ENCODE measurements around the gene KLF3.
A peak's percentile ranks its signal among the peaks of the same experiment; 100 is the strongest.
"Not testable (repeated sequence)": the region's sequence is repeated elsewhere in the genome, so short reads cannot be mapped to it uniquely, and the experiment has no call there.

Gene KLF3

DNA sequence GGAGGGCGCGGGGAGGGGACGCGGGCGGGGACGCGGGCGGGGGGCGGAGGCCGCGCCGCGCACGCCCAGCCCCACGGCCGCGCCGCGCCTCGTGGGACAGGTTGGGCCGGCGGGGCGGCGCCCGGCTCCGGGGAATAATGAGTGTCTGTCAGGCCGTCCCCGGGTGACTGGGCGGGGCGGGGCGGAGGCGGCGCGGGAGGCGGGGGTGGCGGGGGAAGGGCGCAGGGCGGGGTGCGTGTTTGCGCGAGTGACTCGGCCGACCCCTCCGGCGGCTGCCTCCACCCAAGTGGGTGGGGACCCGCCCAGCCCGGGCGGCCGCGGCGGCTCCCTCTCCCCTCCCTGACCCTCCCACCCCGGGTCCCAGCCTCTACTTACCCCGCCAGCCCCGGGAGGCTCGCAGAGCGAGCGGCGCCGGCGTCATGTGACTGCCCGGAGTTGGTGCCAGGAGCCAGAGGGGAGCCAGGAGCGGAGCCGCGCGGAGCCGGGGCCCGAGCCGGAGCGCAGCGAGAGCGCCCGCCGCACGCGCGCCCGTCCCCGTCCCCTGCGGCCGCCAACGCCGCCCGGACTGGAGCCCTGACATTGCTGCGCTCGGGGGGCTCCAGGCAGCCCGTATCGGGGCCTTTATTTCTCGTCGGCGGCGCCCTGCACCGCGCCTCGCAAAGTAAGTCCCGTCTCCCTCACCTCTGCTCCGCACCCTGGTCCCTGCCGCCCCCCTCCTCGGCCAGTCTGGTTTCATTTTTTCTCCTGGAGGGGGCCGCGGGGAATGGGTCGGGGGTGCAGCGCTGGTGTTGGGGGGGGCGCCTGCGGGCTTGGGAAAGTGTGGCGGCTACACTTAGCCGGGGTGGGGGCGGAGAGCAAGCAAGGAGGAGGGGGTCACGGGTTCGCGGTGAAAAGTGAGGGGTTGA, at the start of gene KLF3:
Gene KLF3 (plus strand): TSS at position 399 of the 905 bp plus-strand sequence. CDS start 16,427 bp downstream, outside the sequence.
- peak; percentile 95 for DNase-seq (ENCODE audit: low spot score)

DNA sequence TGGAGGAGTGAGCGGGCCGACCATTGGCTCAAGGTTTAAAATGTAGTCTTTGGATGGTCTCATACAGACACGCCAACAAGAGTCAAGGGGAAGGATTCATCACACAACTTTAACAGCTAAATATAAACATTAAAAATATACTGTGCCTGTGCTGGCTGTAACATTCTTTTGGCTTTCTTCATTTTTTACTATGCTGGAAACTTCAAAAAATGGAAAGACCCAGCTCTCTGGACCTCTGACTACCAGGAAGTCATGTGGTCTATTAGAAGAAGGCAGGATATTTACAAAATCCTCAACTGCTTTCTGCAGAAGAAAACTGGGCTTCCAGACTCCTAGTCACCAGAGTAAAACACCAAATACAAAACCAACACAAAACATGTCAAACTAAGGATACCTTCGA, 49.8 kb upstream of the KLF3 start:
- no peak for DNase-seq (ENCODE audit: low spot score)

GRCh38 chr4:38615847-38616246, 48.2 kb upstream of the KLF3 start:
- no peak for DNase-seq (ENCODE audit: low spot score)

DNA sequence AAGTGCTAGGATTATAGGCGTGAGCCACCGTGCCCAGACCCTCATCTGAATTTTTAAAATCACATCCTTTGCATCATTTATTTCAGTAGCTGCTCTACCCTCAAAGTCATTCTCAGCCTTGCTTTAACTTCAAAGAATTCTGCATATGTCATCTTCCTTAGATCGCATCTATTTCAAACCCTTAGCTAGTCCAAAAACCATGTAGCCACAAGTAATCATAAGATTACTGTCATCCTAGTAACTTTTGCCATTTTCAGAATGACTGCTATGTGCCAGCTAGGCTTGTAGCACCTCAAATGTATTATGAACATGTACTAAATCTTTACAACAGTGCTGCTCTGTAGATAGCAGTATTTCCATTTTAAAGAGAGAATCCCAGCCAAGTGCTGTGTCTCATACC, 45.5 kb upstream of the KLF3 start:
- no peak for DNase-seq (ENCODE audit: low spot score)

DNA sequence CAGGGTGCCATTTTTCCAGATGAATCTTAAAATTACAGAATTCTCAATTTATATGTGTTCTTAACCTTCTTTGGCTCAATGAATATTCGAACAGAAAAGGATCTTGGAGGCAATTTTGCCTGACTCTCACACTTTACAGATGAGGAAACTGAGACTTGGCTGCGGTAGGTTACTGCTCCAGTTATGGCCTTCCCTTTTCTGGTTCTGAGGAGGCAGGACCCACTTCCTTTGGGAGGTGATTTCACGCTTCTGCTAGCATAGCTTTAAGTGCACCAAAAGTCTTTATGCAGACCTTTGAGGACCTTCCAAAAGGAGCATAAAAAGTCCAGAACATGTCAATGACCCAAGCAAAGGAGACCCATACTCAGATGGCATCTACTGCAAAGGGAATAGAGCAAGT, 44.7 kb upstream of the KLF3 start:
- DNase-seq (ENCODE audit: low spot score) = no peak

DNA sequence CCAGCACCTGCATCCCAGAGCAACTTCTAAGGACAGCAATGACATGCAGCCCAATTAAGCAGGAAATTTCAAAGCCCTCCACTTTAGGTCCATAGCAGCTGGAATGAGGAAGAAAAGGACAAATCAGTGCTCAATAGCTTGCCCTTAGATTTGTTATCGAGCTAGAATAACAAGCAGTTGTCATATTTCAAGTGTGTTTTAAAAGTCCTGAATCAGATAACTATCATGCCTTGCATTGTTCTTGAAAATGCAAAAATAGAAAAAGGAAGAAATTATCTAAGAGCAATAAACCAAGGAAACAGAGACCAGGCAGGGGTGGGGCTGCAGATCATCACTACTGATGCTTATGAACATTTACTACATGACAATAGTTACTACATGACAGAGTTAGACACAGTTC, 43.9 kb upstream of the KLF3 start:
- no peak for DNase-seq (ENCODE audit: low spot score)

DNA sequence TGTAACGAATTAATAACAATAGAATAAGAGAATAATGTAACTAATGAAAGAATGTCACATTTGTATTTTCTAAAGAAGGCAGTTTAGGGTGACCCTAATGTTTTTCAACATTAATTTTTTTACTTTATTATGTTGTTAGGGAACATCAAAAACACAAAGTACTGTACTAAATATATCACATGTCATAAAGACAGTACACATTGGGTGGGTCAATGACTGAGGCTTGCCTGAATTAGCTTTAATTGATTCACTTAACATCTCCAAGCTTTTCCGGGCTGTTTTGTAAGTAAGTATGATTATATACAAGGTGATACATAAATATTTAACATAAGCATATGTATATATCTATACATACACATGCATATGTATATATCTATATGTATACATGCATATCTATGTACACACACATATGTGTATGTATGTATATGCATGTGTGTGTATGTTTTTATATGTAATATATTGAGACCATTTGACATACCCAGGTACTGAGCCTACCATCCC, 43.4 kb upstream of the KLF3 start:
- no peak for DNase-seq (ENCODE audit: low spot score)

GRCh38 chr4:38621028-38621684, 42.8 kb upstream of the KLF3 start:
- peak; percentile 70 for DNase-seq (ENCODE audit: low spot score)

GRCh38 chr4:38621831-38622230, 42.2 kb upstream of the KLF3 start:
- no peak for DNase-seq (ENCODE audit: low spot score)

GRCh38 chr4:38622340-38622739, 41.7 kb upstream of the KLF3 start:
- DNase-seq (ENCODE audit: low spot score) = not testable (repeated sequence)

- DNase-seq (ENCODE audit: low spot score) = no peak
These were observed 40.7 kb upstream of the KLF3 start for GRCh38 chr4:38623260-38623659.

- DNase-seq (ENCODE audit: low spot score) = no peak
These were observed 39.7 kb upstream of the KLF3 start for GRCh38 chr4:38624311-38624710.

- DNase-seq (ENCODE audit: low spot score) = no peak
These were observed 38.5 kb upstream of the KLF3 start for GRCh38 chr4:38625508-38625907.

GRCh38 chr4:38626901-38627444, 37.0 kb upstream of the KLF3 start:
- DNase-seq (ENCODE audit: low spot score) = not testable (repeated sequence)

- no peak for DNase-seq (ENCODE audit: low spot score)
These were observed 33.5 kb upstream of the KLF3 start for GRCh38 chr4:38630519-38630918.

DNA sequence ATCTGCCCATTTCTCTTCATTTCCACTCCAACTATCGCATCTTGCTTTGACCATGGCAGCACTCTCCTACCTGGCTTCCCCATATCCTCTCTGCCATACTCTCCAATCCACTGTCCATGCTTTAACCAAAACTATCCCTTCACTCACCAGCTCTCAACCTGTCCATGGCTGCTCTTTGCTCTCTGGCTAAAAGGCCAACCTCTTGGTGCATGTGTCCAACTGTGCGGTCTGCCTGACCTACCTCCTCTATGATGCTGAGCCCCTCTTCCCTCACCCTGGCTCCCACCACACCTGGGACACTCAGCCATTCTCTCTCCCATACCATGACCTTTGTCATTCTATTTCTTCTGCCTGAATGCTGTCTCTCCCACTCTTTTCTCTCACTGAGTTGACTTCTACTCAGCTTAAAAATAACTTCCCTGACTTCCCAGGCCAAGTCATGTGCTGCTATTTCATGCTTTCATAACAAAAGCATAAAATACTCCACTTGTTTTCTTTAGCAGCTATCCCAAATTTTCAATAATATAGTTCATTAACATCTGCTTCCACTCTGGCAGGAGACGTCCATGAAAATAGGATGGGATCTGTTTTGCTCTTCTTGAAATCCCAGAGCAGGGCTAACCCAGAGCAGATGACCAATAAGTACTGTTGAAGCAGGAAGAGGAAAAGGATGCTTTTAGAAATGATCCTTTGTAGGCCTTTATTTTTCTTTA, 29.8 kb upstream of the KLF3 start:
- DNase-seq (ENCODE audit: low spot score) = no peak

DNA sequence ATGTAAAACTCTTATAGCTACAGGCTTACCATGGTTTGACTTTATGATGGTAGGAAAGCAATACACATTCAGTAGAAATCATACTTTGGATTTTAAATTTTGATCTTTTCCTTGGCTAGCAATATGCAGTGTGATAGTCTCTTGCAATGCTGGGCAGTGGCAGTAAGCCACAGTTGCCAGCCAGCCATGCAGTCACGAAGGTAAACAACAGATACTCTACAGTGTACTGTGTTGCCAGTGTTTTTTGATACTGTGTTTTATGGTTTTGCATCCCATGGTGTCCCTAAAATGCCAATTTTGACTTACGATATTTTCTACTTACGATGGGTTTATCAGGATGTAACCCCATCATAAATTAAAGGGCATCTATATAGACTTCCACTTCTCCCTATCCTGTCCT, 24.8 kb upstream of the KLF3 start:
- DNase-seq (ENCODE audit: low spot score) = no peak

DNA sequence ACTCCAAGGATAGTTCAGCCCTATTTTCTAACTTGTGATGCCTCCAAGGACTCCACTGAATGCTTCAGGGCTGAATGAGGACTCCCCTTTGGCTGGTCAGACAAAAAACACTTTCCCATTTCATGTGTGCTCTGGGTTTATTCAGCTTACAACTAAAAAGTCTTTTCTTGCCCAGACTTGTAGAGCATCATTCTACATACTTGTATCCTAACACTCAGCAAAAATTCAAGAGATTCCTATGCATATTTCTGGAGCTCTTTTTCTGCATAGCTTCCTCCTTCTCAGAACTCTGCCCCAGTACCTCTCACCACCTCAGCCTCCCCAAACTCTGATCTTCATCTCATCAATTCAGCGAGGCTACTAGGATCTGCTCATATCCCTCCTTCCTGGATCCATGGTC, 22.2 kb upstream of the KLF3 start:
- no peak for DNase-seq (ENCODE audit: low spot score)

DNA sequence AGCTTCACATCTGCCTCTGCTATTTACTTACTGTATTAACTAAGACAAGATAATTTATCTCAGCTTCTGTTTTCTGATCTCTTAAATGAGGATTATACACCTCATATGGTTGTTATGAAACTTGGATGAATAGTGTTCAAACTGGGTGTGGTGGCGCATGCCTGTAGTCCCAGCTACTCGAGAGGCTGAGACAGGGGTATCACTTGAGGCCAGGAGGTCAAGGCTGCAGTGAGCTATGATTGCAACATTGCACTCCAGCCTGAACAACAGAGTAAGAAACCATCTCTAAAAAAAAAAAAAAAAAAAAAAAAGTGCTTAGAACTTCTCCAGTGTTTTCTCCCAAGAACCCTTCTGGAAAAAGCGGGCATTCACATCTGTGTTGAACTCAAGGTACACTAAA, 19.8 kb upstream of the KLF3 start:
- no peak for DNase-seq (ENCODE audit: low spot score)

- no peak for DNase-seq (ENCODE audit: low spot score)
These were observed 16.7 kb upstream of the KLF3 start for GRCh38 chr4:38647101-38647819.

DNA sequence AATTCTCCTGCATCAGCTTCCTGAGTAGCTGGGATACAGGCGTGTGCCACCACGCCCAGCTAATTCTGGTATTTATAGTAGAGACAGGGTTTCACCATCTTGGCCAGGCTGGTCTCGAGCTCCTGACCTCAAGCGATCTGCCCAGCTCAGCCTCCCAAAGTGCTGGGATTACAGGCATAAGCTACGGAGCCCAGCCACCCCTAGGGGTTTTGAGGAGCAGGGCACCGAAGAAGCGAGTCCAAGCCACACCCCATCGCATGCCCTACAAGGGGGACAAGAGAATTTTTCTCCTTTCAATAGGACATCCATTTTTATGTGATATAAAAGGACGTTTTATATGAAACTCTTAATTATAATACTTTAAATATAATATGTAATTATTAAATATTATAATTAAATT, 13.9 kb upstream of the KLF3 start:
- no peak for DNase-seq (ENCODE audit: low spot score)

DNA sequence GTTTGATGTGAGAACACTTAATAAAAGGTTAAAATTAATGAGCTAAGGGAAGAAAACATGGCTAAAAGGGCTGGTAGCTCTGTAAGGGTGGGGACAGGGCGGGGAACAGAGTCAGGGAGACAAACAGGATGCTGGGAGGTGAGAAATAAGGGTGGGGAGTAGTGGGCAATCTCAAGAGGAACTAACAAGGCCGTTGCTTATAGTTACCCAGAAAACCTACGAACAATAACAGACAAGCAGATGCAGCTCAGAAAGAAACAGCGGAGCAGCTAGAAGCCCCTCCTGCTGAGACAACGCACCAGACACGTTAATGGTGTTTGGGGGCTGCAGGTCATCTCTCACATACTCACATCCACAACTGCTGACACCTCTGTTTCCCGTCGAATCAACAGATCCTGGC, 9.7 kb upstream of the KLF3 start:
- no peak for DNase-seq (ENCODE audit: low spot score)

Data from AG20443 (cell line).